Measurements from ENCODE around the gene DDB1.

GRCh38 chr11:61295596-61295926 is 37.3 kb downstream of the DDB1 start:
- TF ChIP-seq CTCF (IDR thresholded peaks at IDR 0.05) (no peak), POLR2A (IDR thresholded peaks at IDR 0.05; ENCODE audit: low read depth) (no peak), POLR2AphosphoS5 (IDR thresholded peaks at IDR 0.05) (no peak), EP300 (IDR thresholded peaks at IDR 0.05) (no peak)

All from esophagus muscularis mucosa (tissue), 4 donors.